ENCODE data around the gene ERAL1. TPM values are rescaled to one million over a fixed set of nuclear protein-coding genes. Genes with fewer than 3 reads are reported as not detected.

The ERAL1 gene
- total and polyA plus RNA-seq, 2 donors (not counting 1 experiment from before 2014, with no cell fraction given), result 35.9 to 45.7 TPM

- Histone ChIP-seq H3K4me1 (ENCODE audit: control insufficient read depth in 2 of 2, insufficient read depth in 2 of 2, low read length in 2 of 2) (peaks cover 6 to 24% of the 10 kb centered on the region in 2 donors), H3K27me3 (replicated peaks in 1 of 4; ENCODE audit: control extremely low read depth in 1 of 4, control insufficient read depth in 3 of 4, insufficient read depth in 4 of 4, low read length in 3 of 4) (no peaks in the 10 kb centered on the region), H3K9ac (ENCODE audit: low read length) (no peak overlapping the region), H4K20me1 (ENCODE audit: control insufficient read depth, insufficient read depth, low read length, poor library complexity, severe bottlenecking) (no peaks in the 10 kb centered on the region), H3K4me3 (ENCODE audit: control extremely low read depth in 1 of 5, extremely low read depth in 1 of 5, insufficient read depth in 1 of 5, low read depth in 2 of 5, low read length in 4 of 5) (no peak overlapping the region), H3K36me3 (replicated peaks in 1 of 2; ENCODE audit: control extremely low read depth in 1 of 2, control insufficient read depth in 1 of 2, extremely low read depth in 1 of 2, insufficient read depth in 2 of 2, low read length in 1 of 2) (peaks cover 0 to 11% of the 10 kb centered on the region in 2 experiments), H3K27ac (ENCODE audit: low read length in 2 of 2) (peak overlapping the region in 1 of 2 donors; percentile 46), H3K79me2 (ENCODE audit: control insufficient read depth, insufficient read depth, low read length) (no peaks in the 10 kb centered on the region), H2AFZ (ENCODE audit: insufficient read depth, low read depth, low read length, poor library complexity, severe bottlenecking) (peak overlapping the region; percentile 34), H3K4me2 (replicated peaks; ENCODE audit: low read depth, low read length, poor library complexity, severe bottlenecking) (no peak overlapping the region), H3K9me3 (ENCODE audit: control extremely low read depth in 1 of 3, control insufficient read depth in 2 of 3, insufficient read depth in 1 of 3, low read length in 2 of 3) (no peaks in the 10 kb centered on the region)
- CTCF ChIA-PET, result interaction anchor here (0.8 to 2.2 kb wide), 7 partner anchors 10 to 103 kb away, joined by 3 to 12 read pairs (median 5); partner anchors contain the start of genes DHRS13, FAM222B and FLOT2
- peaks cover 21% of the 10 kb centered on the region for H3K4me1 Mint-ChIP-seq
- ATAC-seq (ENCODE audit: low read depth) (peak; percentile 98), DNase-seq (peak; percentile 41)
- WGBS (ENCODE audit: insufficient coverage), result 73% methylated on average over 11 of the region's 13 CpGs
- intact Hi-C loops (cut with micrococcal nuclease), result loop anchor here (5.0 kb wide), 1 partner anchor 36 kb away; the partner anchor contains the start of gene DHRS13
- H3K9me3 Mint-ChIP-seq (ENCODE audit: insufficient read depth), result no peaks in the 10 kb centered on the region
- H3K27me3 Mint-ChIP-seq, result no peaks in the 10 kb centered on the region
- POLR2A ChIA-PET, result interaction anchor here (0.6 to 1.9 kb wide), 3 partner anchors 13 to 124 kb away, joined by 4 to 8 read pairs (median 6); no protein-coding TSS in a partner anchor
- TF ChIP-seq, protein P1, sequence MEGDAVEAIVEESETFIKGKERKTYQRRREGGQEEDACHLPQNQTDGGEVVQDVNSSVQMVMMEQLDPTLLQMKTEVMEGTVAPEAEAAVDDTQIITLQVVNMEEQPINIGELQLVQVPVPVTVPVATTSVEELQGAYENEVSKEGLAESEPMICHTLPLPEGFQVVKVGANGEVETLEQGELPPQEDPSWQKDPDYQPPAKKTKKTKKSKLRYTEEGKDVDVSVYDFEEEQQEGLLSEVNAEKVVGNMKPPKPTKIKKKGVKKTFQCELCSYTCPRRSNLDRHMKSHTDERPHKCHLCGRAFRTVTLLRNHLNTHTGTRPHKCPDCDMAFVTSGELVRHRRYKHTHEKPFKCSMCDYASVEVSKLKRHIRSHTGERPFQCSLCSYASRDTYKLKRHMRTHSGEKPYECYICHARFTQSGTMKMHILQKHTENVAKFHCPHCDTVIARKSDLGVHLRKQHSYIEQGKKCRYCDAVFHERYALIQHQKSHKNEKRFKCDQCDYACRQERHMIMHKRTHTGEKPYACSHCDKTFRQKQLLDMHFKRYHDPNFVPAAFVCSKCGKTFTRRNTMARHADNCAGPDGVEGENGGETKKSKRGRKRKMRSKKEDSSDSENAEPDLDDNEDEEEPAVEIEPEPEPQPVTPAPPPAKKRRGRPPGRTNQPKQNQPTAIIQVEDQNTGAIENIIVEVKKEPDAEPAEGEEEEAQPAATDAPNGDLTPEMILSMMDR (IDR thresholded peaks at IDR 0.05), result no peak
- TF ChIP-seq EZH2 (IDR thresholded peaks at IDR 0.05; ENCODE audit: borderline replicate concordance, insufficient read depth, low read depth, low read length, poor library complexity, severe bottlenecking), result no peak
- H3K27ac Mint-ChIP-seq, result peak overlapping the region; percentile 64
- H3K4me3 Mint-ChIP-seq, result peak overlapping the region; percentile 17
Observed at GRCh38 chr17:28865946-28866752, 11.3 kb downstream of the ERAL1 start.

GRCh38 chr17:28867276-28867675 lies 12.5 kb downstream of the ERAL1 start:
- Histone ChIP-seq H2AFZ (ENCODE audit: insufficient read depth, low read depth, low read length, poor library complexity, severe bottlenecking) (no peak overlapping the region), H3K9me3 (ENCODE audit: control extremely low read depth in 1 of 3, control insufficient read depth in 2 of 3, insufficient read depth in 1 of 3, low read length in 2 of 3) (no peaks in the 10 kb centered on the region), H3K36me3 (replicated peaks in 1 of 2; ENCODE audit: control extremely low read depth in 1 of 2, control insufficient read depth in 1 of 2, extremely low read depth in 1 of 2, insufficient read depth in 2 of 2, low read length in 1 of 2) (peaks cover 0 to 3% of the 10 kb centered on the region in 2 experiments), H3K9ac (ENCODE audit: low read length) (no peak overlapping the region), H4K20me1 (ENCODE audit: control insufficient read depth, insufficient read depth, low read length, poor library complexity, severe bottlenecking) (no peaks in the 10 kb centered on the region), H3K79me2 (ENCODE audit: control insufficient read depth, insufficient read depth, low read length) (no peaks in the 10 kb centered on the region), H3K4me2 (replicated peaks; ENCODE audit: low read depth, low read length, poor library complexity, severe bottlenecking) (no peak overlapping the region), H3K27ac (ENCODE audit: low read length in 2 of 2) (no peak overlapping the region), H3K27me3 (replicated peaks in 1 of 4; ENCODE audit: control extremely low read depth in 1 of 4, control insufficient read depth in 3 of 4, insufficient read depth in 4 of 4, low read length in 3 of 4) (no peaks in the 10 kb centered on the region), H3K4me1 (ENCODE audit: control insufficient read depth in 2 of 2, insufficient read depth in 2 of 2, low read length in 2 of 2) (peaks cover 13 to 35% of the 10 kb centered on the region in 2 donors), H3K4me3 (ENCODE audit: control extremely low read depth in 1 of 5, extremely low read depth in 1 of 5, insufficient read depth in 1 of 5, low read depth in 2 of 5, low read length in 4 of 5) (no peak overlapping the region)
- WGBS (ENCODE audit: insufficient coverage), result 100% methylated on average over 4 of the region's 7 CpGs
- Mint-ChIP-seq H3K4me3 (no peak overlapping the region), H3K9me3 (ENCODE audit: insufficient read depth) (no peaks in the 10 kb centered on the region), H3K27me3 (no peaks in the 10 kb centered on the region), H3K27ac (no peak overlapping the region), H3K4me1 (peaks cover 26% of the 10 kb centered on the region)
- POLR2A ChIA-PET, result no interaction called here
- no peak for DNase-seq
- CTCF ChIA-PET, result no interaction called here
- ATAC-seq (ENCODE audit: low read depth), result no peak
- TF ChIP-seq EZH2 (IDR thresholded peaks at IDR 0.05; ENCODE audit: borderline replicate concordance, insufficient read depth, low read depth, low read length, poor library complexity, severe bottlenecking), result no peak
- TF ChIP-seq, protein P1 (IDR thresholded peaks at IDR 0.05), result no peak
- intact Hi-C loops (cut with micrococcal nuclease), result loop anchor here (5.0 kb wide), 1 partner anchor 35 kb away; the partner anchor contains the start of gene DHRS13
